HL-60 (cell line): ENCODE results near the gene AFAP1.

Source experiments
- DNase-seq, 2 experiments: peaks; one replicate each; pipeline ENCODE4 v3.0.0-alpha.2; 2010 to 2020; ENCODE audit warnings: low read depth in 1 of 2, low spot score in 1 of 2
- H3K27ac ChIP-seq: fragments of 250-450 bp; sonication (Bioruptor Pico); replicated peaks from 2 replicates; pipeline ENCODE4 v1.5.1; 2020; ENCODE audit warnings: mild to moderate bottlenecking, moderate library complexity
- H3K27me3 ChIP-seq: fragments of 250-450 bp; sonication (Bioruptor Pico); 2 replicates; pipeline ENCODE4 v1.5.1; 2021; ENCODE audit warnings: mild to moderate bottlenecking, moderate library complexity; ENCODE audit not compliant: insufficient read depth, poor library complexity, severe bottlenecking
- H3K4me3 ChIP-seq: replicated peaks from 2 replicates; pipeline ENCODE4 v1.5.1; 2011; ENCODE audit warnings: mild to moderate bottlenecking, control low read depth, low read length; ENCODE audit not compliant: insufficient read depth
- GABPA ChIP-seq: IDR thresholded peaks from 2 replicates; pipeline ENCODE4 v1.6.1; 2012; ENCODE audit warnings: low read depth
- POLR2AphosphoS5 ChIP-seq: IDR thresholded peaks from 2 replicates; pipeline ENCODE4 v1.6.1; 2012; ENCODE audit warnings: low read depth
- SPI1 ChIP-seq: IDR thresholded peaks from 2 replicates; pipeline ENCODE4 v1.6.1; 2012; ENCODE audit warnings: low read depth, mild to moderate bottlenecking, borderline replicate concordance
- TF ChIP-seq, protein P1 (sequence below): IDR thresholded peaks from one replicate; pipeline ENCODE4 v1.5.1; 2011; ENCODE audit warnings: low read length, control low read depth, inconsistent platforms; ENCODE audit not compliant: insufficient read depth
- TF ChIP-seq, protein P2 (sequence below): IDR thresholded peaks from 2 replicates; pipeline ENCODE4 v1.6.1; 2012; ENCODE audit warnings: low read depth; ENCODE audit not compliant: insufficient replicate concordance

The AFAP1 gene

DNA sequence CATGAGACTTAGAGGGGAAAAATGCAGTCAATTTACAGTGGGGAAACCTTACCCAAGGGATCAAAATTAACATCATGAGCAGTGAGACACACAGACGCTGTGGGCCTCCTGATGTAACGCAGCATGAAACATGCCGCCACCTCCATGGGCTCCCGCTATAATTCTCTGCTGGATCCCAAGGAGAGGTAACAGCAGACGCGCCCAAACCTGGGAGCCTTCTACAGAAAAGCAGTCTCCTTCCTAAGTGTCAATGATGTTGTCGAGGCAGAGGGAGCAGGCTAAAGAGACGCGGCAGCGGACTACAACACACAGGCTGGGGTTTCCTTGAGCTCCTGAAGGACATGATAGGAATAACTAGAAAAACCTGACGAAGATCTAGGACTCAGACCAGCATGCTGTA is 142.3 kb downstream of the AFAP1 start:
- TF ChIP-seq POLR2AphosphoS5, result no peak
- no peak for DNase-seq
- H3K27me3 ChIP-seq, result no peaks in the 10 kb centered on the region
- no peak overlapping the region for H3K27ac ChIP-seq
- H3K4me3 ChIP-seq, result no peak overlapping the region

DNA sequence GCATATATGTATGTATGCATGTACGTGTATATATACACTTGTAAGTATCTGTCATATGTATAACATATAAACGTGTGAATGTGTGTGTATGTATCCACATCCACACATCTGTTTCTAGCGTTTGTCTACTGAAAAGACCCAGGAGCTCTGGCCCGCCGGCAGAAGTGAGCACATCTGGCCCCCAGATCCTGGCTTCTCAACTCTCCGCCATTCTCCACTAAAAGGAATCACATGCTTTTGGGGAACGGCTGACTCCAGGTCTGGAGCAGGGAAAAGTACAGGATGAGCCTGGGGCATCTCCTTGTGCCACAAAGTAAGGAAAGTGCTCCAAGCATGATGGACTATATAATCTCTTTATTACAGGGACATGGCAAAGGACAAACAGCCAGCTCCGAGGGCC is 143.7 kb downstream of the AFAP1 start:
- Histone ChIP-seq H3K4me3 (no peak overlapping the region), H3K27ac (no peak overlapping the region), H3K27me3 (no peaks in the 10 kb centered on the region)
- no peak for TF ChIP-seq GABPA
- no peak for TF ChIP-seq SPI1
- TF ChIP-seq, protein P1, sequence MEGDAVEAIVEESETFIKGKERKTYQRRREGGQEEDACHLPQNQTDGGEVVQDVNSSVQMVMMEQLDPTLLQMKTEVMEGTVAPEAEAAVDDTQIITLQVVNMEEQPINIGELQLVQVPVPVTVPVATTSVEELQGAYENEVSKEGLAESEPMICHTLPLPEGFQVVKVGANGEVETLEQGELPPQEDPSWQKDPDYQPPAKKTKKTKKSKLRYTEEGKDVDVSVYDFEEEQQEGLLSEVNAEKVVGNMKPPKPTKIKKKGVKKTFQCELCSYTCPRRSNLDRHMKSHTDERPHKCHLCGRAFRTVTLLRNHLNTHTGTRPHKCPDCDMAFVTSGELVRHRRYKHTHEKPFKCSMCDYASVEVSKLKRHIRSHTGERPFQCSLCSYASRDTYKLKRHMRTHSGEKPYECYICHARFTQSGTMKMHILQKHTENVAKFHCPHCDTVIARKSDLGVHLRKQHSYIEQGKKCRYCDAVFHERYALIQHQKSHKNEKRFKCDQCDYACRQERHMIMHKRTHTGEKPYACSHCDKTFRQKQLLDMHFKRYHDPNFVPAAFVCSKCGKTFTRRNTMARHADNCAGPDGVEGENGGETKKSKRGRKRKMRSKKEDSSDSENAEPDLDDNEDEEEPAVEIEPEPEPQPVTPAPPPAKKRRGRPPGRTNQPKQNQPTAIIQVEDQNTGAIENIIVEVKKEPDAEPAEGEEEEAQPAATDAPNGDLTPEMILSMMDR, result no peak
- TF ChIP-seq POLR2AphosphoS5, result no peak
- TF ChIP-seq, protein P2, sequence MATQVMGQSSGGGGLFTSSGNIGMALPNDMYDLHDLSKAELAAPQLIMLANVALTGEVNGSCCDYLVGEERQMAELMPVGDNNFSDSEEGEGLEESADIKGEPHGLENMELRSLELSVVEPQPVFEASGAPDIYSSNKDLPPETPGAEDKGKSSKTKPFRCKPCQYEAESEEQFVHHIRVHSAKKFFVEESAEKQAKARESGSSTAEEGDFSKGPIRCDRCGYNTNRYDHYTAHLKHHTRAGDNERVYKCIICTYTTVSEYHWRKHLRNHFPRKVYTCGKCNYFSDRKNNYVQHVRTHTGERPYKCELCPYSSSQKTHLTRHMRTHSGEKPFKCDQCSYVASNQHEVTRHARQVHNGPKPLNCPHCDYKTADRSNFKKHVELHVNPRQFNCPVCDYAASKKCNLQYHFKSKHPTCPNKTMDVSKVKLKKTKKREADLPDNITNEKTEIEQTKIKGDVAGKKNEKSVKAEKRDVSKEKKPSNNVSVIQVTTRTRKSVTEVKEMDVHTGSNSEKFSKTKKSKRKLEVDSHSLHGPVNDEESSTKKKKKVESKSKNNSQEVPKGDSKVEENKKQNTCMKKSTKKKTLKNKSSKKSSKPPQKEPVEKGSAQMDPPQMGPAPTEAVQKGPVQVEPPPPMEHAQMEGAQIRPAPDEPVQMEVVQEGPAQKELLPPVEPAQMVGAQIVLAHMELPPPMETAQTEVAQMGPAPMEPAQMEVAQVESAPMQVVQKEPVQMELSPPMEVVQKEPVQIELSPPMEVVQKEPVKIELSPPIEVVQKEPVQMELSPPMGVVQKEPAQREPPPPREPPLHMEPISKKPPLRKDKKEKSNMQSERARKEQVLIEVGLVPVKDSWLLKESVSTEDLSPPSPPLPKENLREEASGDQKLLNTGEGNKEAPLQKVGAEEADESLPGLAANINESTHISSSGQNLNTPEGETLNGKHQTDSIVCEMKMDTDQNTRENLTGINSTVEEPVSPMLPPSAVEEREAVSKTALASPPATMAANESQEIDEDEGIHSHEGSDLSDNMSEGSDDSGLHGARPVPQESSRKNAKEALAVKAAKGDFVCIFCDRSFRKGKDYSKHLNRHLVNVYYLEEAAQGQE, result no peak
- DNase-seq, result no peak

DNA sequence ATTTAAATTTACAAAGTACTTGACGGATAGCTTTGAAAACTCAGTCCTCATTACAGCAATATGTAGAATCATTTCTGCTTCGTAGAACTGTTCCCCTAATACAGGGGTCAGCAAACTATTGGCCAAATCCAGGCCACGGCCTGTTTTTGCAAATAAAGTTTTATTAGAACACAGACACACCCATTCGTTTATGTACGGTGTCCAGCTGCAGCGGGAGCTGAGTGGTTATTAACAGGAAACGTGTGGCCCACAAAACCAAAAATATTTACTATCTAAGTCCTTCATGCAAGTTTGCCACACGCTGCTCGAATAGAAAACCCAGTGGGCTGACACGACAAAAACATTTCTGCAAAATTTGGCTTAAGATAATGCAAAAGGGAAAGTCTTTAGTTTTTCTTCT is 146.5 kb downstream of the AFAP1 start:
- Histone ChIP-seq H3K27me3 (peaks cover 2% of the 10 kb centered on the region), H3K27ac (no peak overlapping the region), H3K4me3 (no peak overlapping the region)
- DNase-seq, result no peak
- TF ChIP-seq, protein P1, result no peak
- TF ChIP-seq SPI1, result no peak
- TF ChIP-seq, protein P2, result no peak
- TF ChIP-seq POLR2AphosphoS5, result no peak
- TF ChIP-seq GABPA, result no peak

DNA sequence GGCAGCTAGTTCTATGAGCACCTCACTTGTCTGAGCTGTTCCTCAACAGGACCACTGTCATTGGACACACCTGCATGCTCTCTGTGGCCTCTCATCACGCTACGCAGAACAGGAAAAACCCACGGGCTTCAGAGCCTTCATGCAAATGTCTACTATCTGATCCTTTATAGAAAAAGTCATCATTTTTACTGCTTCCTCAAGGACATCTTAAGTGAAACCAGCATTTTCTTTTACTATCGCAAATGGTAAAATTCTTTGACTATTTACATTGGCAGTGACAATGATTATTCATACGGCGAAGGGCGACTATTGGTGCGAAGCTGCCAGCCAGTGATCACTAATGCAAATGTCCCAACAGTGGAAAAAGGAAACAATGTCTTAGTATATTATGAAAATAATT is 147.0 kb downstream of the AFAP1 start:
- TF ChIP-seq POLR2AphosphoS5 (no peak), GABPA (no peak), SPI1 (no peak)
- TF ChIP-seq, protein P1, result no peak
- TF ChIP-seq, protein P2, result no peak
- no peak overlapping the region for H3K27ac ChIP-seq
- no peak overlapping the region for H3K4me3 ChIP-seq
- no peak for DNase-seq
- peaks cover 2% of the 10 kb centered on the region for H3K27me3 ChIP-seq
